Measurements from ENCODE around the gene ZDHHC1.

DNA sequence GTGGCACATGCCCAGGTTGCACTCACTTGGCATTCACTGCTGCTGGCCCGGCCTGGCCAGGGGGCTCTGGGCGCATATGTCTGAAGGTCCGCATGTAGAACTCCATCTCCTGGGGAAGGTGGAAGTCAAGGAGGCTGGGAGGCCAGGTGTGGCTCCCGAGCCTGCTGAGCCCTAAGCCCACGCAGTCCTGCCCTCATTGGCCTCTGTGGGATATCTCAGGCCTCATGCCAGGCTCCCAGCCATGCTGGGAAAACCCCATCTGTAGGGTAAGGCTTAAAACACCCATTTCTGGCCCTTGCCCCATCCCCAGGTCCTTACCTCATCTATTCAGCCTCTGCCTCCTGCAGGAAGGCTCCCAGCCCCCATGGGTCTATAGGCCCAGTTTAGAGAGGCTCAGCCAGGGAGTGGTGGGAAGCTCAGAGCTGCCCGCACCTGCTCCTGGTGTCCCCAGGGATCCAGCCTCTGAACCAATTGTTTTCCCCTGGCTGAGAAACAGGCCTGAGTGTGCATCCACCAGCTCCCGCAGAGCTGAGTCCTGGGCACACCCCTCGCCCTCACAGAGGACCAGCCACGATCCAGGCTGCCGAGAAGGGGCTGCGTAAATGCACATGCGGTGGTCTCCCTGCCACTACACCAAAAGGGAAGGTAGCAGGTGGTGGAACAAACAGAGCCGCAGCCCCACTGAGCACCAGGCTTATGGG lies 20.7 kb downstream of the ZDHHC1 start:
- no peak for TF ChIP-seq BACH2 (CRISPR knock-in tag; IDR thresholded peaks at IDR 0.05; ENCODE audit: borderline replicate concordance)
- TF ChIP-seq OSR1 (CRISPR knock-in tag; IDR thresholded peaks at IDR 0.05), result no peak
- TF ChIP-seq SNAI2 (CRISPR knock-in tag; IDR thresholded peaks at IDR 0.05), result no peak
- TF ChIP-seq, protein P1, sequence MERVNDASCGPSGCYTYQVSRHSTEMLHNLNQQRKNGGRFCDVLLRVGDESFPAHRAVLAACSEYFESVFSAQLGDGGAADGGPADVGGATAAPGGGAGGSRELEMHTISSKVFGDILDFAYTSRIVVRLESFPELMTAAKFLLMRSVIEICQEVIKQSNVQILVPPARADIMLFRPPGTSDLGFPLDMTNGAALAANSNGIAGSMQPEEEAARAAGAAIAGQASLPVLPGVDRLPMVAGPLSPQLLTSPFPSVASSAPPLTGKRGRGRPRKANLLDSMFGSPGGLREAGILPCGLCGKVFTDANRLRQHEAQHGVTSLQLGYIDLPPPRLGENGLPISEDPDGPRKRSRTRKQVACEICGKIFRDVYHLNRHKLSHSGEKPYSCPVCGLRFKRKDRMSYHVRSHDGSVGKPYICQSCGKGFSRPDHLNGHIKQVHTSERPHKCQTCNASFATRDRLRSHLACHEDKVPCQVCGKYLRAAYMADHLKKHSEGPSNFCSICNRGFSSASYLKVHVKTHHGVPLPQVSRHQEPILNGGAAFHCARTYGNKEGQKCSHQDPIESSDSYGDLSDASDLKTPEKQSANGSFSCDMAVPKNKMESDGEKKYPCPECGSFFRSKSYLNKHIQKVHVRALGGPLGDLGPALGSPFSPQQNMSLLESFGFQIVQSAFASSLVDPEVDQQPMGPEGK (CRISPR knock-in tag; IDR thresholded peaks at IDR 0.05; ENCODE audit: borderline replicate concordance), result no peak
- TF ChIP-seq, protein P2, sequence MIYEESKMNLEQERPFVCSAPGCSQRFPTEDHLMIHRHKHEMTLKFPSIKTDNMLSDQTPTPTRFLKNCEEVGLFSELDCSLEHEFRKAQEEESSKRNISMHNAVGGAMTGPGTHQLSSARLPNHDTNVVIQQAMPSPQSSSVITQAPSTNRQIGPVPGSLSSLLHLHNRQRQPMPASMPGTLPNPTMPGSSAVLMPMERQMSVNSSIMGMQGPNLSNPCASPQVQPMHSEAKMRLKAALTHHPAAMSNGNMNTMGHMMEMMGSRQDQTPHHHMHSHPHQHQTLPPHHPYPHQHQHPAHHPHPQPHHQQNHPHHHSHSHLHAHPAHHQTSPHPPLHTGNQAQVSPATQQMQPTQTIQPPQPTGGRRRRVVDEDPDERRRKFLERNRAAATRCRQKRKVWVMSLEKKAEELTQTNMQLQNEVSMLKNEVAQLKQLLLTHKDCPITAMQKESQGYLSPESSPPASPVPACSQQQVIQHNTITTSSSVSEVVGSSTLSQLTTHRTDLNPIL (CRISPR knock-in tag; IDR thresholded peaks at IDR 0.05; ENCODE audit: low read depth), result no peak
- TF ChIP-seq ARNTL (CRISPR knock-in tag; IDR thresholded peaks at IDR 0.05; ENCODE audit: borderline replicate concordance, low read depth), result no peak
- no peak for TF ChIP-seq TCF4 (CRISPR knock-in tag; IDR thresholded peaks at IDR 0.05; ENCODE audit: borderline replicate concordance)
- no peak for TF ChIP-seq ZNF8 (CRISPR knock-in tag; IDR thresholded peaks at IDR 0.05)
- no peak for TF ChIP-seq RARB (CRISPR knock-in tag; IDR thresholded peaks at IDR 0.05)
- TF ChIP-seq PPARA (CRISPR knock-in tag; IDR thresholded peaks at IDR 0.05; ENCODE audit: borderline replicate concordance), result no peak
- TF ChIP-seq ZFP30 (CRISPR knock-in tag; IDR thresholded peaks at IDR 0.05), result no peak
- no peak for TF ChIP-seq ZC3H10 (CRISPR knock-in tag; IDR thresholded peaks at IDR 0.05)
- TF ChIP-seq TOX (CRISPR knock-in tag; IDR thresholded peaks at IDR 0.05; ENCODE audit: borderline replicate concordance), result no peak
- no peak for TF ChIP-seq ZNF565 (CRISPR knock-in tag; conservative IDR thresholded peaks at IDR 0.05; ENCODE audit: low read depth)

Measured in SK-N-SH treated with all-trans-retinoic acid at 6 μM for 48 hours (cell line).